Activated naive CD8-positive, alpha-beta T cell treated with anti-CD3 and anti-CD28 coated beads for 36 hours (primary cell): ENCODE measurements around the gene CGB3. TPM values are rescaled to one million over a fixed set of nuclear protein-coding genes. Genes with fewer than 3 reads are reported as not detected.
A peak's percentile ranks its signal among the peaks of the same experiment; 100 is the strongest.

Experiments used
- DNase-seq: peaks from one replicate; pipeline ENCODE4 v3.0.0; 2021
- H3K27ac Mint-ChIP-seq: one replicate; pipeline ENCODE4 v1.8.0; 2022; ENCODE audit warnings: mild to moderate bottlenecking, moderate library complexity, mixed read lengths
- H3K27me3 Mint-ChIP-seq: one replicate; pipeline ENCODE4 v1.8.0; 2022; ENCODE audit warnings: mild to moderate bottlenecking, mixed read lengths
- H3K36me3 Mint-ChIP-seq: one replicate; pipeline ENCODE4 v1.8.0; 2021; ENCODE audit warnings: mild to moderate bottlenecking, mixed read lengths
- H3K4me1 Mint-ChIP-seq: one replicate; pipeline ENCODE4 v1.8.0; 2021; ENCODE audit warnings: mixed read lengths
- H3K4me3 Mint-ChIP-seq: one replicate; pipeline ENCODE4 v1.8.0; 2022; ENCODE audit warnings: mild to moderate bottlenecking, moderate library complexity, mixed read lengths
- H3K9me3 Mint-ChIP-seq: one replicate; pipeline ENCODE4 v1.8.0; 2022; ENCODE audit warnings: mixed read lengths
- total RNA-seq, 2 experiments: library from RNA; stranded (reverse); gene quantifications; one replicate each; pipeline ENCODE4 v1.2.3, GENCODE V29; 2021

CGB3 gene
- total RNA-seq, 2 experiments from 2014 or later, result not detected

DNA sequence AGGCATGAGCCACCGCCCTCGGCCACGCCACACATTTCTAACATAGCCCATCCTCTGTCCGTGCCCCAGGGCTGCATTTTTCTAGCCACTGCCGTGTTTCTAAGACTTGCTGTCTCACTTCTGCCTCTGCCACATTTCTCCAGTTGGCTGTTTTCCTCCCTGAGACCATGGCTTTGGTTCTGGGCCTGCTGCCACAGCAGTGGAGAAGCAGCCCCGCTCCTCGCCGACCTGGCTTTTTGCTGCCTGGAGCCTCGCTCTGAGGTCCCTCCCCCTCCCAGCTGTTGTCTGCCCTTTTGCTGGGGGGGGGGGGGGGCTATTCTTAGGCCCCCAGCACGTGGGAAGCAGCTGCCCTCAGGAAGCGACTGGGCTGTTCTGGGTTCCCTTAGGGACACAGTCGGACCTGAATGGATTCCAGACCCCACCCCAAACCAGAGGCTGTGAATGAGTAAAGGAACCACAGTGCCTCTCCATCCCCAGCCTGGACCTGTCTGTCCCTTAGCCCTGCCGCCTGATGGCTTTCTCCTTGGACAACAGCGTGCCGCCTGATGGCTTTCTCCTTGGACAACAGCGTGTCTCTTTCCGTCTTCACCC lies 34.3 kb downstream of the CGB3 start:
- H3K4me3 Mint-ChIP-seq, result no peak overlapping the region
- H3K9me3 Mint-ChIP-seq, result no peaks in the 10 kb centered on the region
- peaks cover 24% of the 10 kb centered on the region for H3K36me3 Mint-ChIP-seq
- H3K27ac Mint-ChIP-seq, result peak overlapping the region; percentile 18
- DNase-seq, result no peak
- H3K27me3 Mint-ChIP-seq, result no peaks in the 10 kb centered on the region
- H3K4me1 Mint-ChIP-seq, result peaks cover 33% of the 10 kb centered on the region

DNA sequence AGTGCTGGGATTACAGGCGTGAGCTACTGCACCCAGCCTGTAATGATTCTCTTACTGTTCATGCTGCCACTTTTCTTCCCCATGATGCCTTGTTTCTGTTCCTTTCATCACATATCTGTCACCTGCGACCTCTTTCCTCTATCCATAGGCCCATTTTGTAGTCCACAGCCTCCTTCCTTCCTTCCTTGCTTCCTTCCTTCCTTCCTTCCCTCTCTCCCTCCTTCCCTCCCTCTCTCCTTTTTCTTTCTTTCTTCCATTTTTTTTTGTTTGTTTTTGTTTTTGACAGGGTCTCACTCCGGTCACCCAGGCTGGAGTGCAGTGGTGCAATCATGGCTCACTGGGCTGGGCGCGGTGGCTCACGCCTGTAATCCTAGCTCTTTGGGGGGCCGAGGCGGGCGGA lies 35.3 kb downstream of the CGB3 start:
- Mint-ChIP-seq H3K27me3 (no peaks in the 10 kb centered on the region), H3K36me3 (peaks cover 19% of the 10 kb centered on the region), H3K4me3 (no peak overlapping the region), H3K27ac (peak overlapping the region; percentile 40), H3K9me3 (no peaks in the 10 kb centered on the region), H3K4me1 (peaks cover 27% of the 10 kb centered on the region)
- no peak for DNase-seq

DNA sequence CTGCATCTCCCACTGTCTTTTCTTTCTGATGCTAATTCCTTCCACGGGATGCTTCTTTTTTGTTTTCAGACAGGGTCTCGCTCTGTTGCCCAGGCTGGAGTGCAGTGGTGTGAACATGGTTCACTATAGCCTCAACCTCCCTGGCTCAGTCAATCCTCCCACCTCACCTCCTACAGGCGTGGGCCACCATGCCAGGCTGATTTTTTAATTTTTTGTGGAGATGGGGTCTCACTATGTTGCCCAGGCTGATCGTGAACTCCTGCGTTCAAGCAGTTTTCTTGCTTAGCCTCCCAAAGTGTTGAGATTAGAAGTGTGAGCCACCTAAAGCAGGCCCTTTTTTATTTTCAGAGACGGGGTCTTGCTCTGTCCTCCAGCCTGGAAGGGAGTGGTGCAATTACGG lies 35.8 kb downstream of the CGB3 start:
- Mint-ChIP-seq H3K36me3 (peaks cover 21% of the 10 kb centered on the region), H3K4me3 (no peak overlapping the region), H3K9me3 (no peaks in the 10 kb centered on the region), H3K4me1 (peaks cover 27% of the 10 kb centered on the region), H3K27ac (peak overlapping the region; percentile 70), H3K27me3 (no peaks in the 10 kb centered on the region)
- DNase-seq, result no peak

DNA sequence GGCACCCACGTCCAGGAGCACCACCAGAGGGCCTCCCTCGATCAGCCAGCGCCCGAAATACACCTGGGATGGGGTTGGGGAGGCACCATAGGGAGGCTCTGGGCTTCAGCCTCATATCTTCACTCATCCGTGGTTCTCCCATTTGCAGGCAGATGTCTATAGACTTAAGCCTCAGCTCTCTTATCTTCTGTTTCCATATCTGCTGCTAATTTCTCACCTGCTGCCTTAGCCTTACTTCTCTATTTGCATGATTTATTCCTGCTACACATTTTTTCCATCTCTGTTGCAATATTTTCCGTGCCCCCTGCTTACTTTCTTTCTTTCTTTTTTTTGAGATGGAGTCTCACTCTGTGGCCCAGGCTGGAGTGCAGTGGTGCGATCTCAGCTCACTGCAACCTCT lies 36.8 kb downstream of the CGB3 start:
- Mint-ChIP-seq H3K4me1 (peaks cover 26% of the 10 kb centered on the region), H3K36me3 (peaks cover 25% of the 10 kb centered on the region), H3K4me3 (no peak overlapping the region), H3K9me3 (no peaks in the 10 kb centered on the region), H3K27me3 (no peaks in the 10 kb centered on the region), H3K27ac (peak overlapping the region; percentile 70)
- no peak for DNase-seq

DNA sequence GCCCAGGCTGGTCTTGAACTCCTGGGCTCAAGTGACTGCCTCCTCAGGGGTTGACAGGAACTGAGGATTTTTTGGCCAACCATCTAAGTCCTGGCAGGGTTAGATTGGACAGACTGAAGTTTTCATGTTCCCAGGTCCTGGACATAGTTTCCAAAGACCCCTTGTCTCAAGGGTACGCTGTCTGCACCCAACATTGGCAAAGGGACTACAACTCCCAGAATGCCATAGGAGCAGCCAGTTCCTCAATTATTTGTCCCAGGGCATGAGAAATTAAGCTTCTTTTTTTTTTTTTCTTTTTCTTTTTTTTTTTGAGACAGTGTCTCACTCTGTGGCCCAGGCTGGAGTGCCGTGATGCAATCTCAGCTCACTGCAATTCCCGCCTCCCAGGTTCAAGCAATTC lies 37.9 kb downstream of the CGB3 start:
- no peak for DNase-seq
- H3K27me3 Mint-ChIP-seq, result no peaks in the 10 kb centered on the region
- H3K27ac Mint-ChIP-seq, result no peak overlapping the region
- no peak overlapping the region for H3K4me3 Mint-ChIP-seq
- H3K36me3 Mint-ChIP-seq, result peaks cover 26% of the 10 kb centered on the region
- peaks cover 21% of the 10 kb centered on the region for H3K4me1 Mint-ChIP-seq
- H3K9me3 Mint-ChIP-seq, result no peaks in the 10 kb centered on the region

DNA sequence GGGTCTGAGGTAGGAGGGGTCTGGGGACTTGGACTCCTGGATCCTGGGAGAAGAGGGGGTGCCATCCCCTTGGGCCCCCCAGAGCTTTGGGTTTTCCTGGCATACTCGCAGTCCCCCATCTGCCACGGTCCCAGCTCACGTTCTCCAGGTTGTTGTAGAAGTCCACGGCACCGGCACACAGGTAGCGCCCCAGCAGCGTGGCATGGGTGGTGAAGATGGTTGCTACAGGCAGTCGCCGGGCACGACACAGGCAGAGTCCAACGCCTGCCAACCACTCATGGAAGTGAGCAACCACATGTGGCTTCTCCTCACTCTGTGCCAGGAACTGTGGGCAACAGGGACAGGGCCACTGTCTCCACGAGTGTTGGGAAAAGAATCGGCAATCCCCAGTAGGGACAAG lies 38.4 kb downstream of the CGB3 start:
- H3K27me3 Mint-ChIP-seq, result no peaks in the 10 kb centered on the region
- H3K4me1 Mint-ChIP-seq, result peaks cover 17% of the 10 kb centered on the region
- peaks cover 26% of the 10 kb centered on the region for H3K36me3 Mint-ChIP-seq
- H3K9me3 Mint-ChIP-seq, result no peaks in the 10 kb centered on the region
- DNase-seq, result no peak
- H3K27ac Mint-ChIP-seq, result no peak overlapping the region
- no peak overlapping the region for H3K4me3 Mint-ChIP-seq

DNA sequence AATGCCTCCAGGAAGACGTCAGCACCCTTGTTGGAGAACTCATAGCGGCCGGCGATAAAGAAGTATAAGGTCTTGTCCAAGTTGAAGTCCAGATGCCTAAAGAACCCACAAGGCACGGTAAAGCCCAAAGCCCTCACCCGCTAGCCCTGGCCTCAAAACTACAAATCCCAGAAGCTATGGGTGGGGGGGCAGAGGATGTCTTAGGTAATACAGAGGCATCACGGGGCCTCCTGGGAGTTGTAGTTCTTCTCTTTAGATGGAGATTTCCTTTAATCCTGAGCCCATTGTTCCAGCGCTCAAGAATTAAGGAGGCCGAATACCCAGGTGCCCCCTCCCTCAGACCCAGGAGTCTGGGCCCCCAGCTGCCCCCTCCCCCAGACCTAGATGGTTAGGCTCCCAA lies 41.9 kb downstream of the CGB3 start:
- H3K36me3 Mint-ChIP-seq, result peaks cover 28% of the 10 kb centered on the region
- no peak overlapping the region for H3K27ac Mint-ChIP-seq
- no peaks in the 10 kb centered on the region for H3K27me3 Mint-ChIP-seq

DNA sequence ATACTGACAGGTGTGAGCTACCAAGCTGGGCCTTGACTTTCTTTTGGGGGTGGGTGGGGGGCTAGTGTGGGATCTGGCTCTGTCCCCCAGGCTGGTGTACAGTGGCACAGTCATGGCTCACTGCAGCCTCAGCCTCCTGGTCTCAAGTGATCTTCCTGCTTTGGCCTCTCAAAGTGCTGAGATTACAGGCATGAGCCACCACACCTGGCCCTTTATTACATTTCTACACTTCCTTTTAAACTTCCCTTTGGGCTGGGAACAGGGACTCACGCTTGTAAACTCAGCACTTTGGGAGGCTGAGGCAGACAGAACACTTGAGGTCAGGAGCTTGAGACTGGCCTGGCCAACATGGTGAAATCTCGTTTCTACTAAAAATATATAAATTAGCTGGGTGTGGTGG lies 47.1 kb downstream of the CGB3 start:
- DNase-seq, result no peak
- no peaks in the 10 kb centered on the region for H3K27me3 Mint-ChIP-seq
- no peaks in the 10 kb centered on the region for H3K9me3 Mint-ChIP-seq
- H3K4me1 Mint-ChIP-seq, result peaks cover 5% of the 10 kb centered on the region
- no peak overlapping the region for H3K27ac Mint-ChIP-seq
- H3K4me3 Mint-ChIP-seq, result no peak overlapping the region
- H3K36me3 Mint-ChIP-seq, result peaks cover 26% of the 10 kb centered on the region

More for the DNA sequence above, 41.9 kb downstream of the CGB3 start:
- no peaks in the 10 kb centered on the region for H3K9me3 Mint-ChIP-seq
- no peak overlapping the region for H3K4me3 Mint-ChIP-seq
- H3K4me1 Mint-ChIP-seq, result peaks cover 10% of the 10 kb centered on the region
- DNase-seq, result no peak

DNA sequence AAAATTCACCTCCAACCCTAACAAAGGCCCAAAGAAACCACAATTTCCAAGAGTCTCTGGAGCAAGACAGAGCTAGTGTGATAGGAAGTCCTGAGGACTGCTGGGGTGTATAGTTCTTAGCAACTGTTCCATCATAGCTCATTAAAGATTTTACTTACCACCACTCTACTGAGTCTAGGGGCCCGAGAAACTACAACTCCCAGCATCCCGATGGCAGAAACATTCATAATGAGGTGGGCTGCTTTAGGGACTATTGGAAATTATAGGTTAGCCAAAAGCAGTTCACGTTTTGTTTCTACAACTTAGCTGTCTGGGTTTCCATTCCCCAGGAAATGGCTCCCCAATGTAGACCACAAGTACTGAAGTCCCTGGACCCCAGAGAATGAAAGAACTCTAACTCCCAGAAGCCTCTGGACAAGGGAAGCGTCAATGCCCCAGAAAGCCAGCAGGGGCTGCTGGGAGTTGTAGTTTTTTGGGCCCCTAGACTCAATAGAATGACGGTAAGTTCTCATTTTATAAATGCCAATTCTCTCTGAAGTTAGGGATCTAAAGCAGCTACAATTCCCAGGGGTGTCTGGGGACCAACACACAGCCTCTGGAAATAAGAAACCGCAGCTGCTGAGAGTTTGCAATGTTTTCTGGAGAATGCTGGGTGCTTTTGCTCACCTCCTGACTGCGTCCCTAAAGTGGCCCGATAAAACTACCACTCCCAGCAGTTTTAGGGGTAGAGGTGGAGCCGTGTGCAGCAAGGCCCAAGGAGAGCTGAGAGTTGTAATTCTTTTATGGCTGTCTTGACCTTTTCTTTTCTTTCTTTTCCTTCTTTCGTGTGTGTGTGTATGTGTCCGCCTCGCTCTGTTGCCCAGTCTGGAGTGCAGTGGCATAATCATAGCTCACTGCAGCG lies 47.9 kb downstream of the CGB3 start:
- H3K4me3 Mint-ChIP-seq, result no peak overlapping the region
- no peaks in the 10 kb centered on the region for H3K9me3 Mint-ChIP-seq
- DNase-seq, result peak; percentile 53
- no peaks in the 10 kb centered on the region for H3K27me3 Mint-ChIP-seq
- no peak overlapping the region for H3K27ac Mint-ChIP-seq
- peaks cover 5% of the 10 kb centered on the region for H3K4me1 Mint-ChIP-seq
- H3K36me3 Mint-ChIP-seq, result peaks cover 24% of the 10 kb centered on the region

Other genes with a start within 250 kb of the CGB3 start
- gene BCAT2, start 213.3 kb downstream of the CGB3 start, total RNA-seq, result 10 to 100 TPM; 62.6 to 63.6 TPM
- under 1 TPM; 0.35 to 0.66 TPM for gene HSD17B14, start 187.8 kb downstream of the CGB3 start, total RNA-seq
- 1 to 10 TPM; 5.8 to 7.6 TPM for gene PLEKHA4, start 155.7 kb downstream of the CGB3 start, total RNA-seq
- 10 to 100 TPM; 60.8 to 65.4 TPM for gene PPP1R15A, start 151.9 kb downstream of the CGB3 start, total RNA-seq
- gene TULP2, start 125.6 kb downstream of the CGB3 start, total RNA-seq, result under 1 TPM; 0.12 to 0.16 TPM
- 10 to 100 TPM; 90.6 to 91.7 TPM for gene NUCB1, start 124.0 kb downstream of the CGB3 start, total RNA-seq
- 1 to 10 TPM in 1 of 2 experiments, under 1 TPM in 1; 0.74 to 1.1 TPM for gene DHDH, start 90.6 kb downstream of the CGB3 start, total RNA-seq
- 100 to 1,000 TPM; 191 TPM for gene BAX, start 69.5 kb downstream of the CGB3 start, total RNA-seq
- 1,000 to 10,000 TPM; 1,137 to 1,177 TPM for gene FTL, start 59.0 kb downstream of the CGB3 start, total RNA-seq
- 10 to 100 TPM; 48.9 to 57.6 TPM for gene GYS1, start 31.0 kb downstream of the CGB3 start, total RNA-seq
- 100 to 1,000 TPM; 187 to 189 TPM for gene RUVBL2, start 30.4 kb downstream of the CGB3 start, total RNA-seq
- not detected for gene LHB, start 7.2 kb downstream of the CGB3 start, total RNA-seq
- gene CGB2, start 7.6 kb upstream of the CGB3 start, total RNA-seq, result not detected
- gene CGB1, start 12.6 kb upstream of the CGB3 start, total RNA-seq, result not detected
- gene CGB5, start 19.5 kb upstream of the CGB3 start, total RNA-seq, result not detected
- gene CGB8, start 24.8 kb upstream of the CGB3 start, total RNA-seq, result not detected
- not detected for gene CGB7, start 33.4 kb upstream of the CGB3 start, total RNA-seq
- gene NTF4, start 40.5 kb upstream of the CGB3 start, total RNA-seq, result not detected
- not detected for gene KCNA7, start 48.4 kb upstream of the CGB3 start, total RNA-seq
- 100 to 1,000 TPM; 205 to 230 TPM for gene SNRNP70, start 61.1 kb upstream of the CGB3 start, total RNA-seq
- gene LIN7B, start 90.0 kb upstream of the CGB3 start, total RNA-seq, result 1 to 10 TPM; 2.2 to 2.5 TPM
- 1 to 10 TPM; 1.0 to 1.3 TPM for gene C19orf73, start 94.8 kb upstream of the CGB3 start, total RNA-seq
- gene PPFIA3, start 95.2 kb upstream of the CGB3 start, total RNA-seq, result 1 to 10 TPM; 3.2 to 4.3 TPM
- gene HRC, start 131.1 kb upstream of the CGB3 start, total RNA-seq, result not detected
- not detected for gene TRPM4, start 133.5 kb upstream of the CGB3 start, total RNA-seq